Right lobe of liver (tissue), 6 donors: ENCODE data around the gene VSX1. TPM values are rescaled to one million over a fixed set of nuclear protein-coding genes. Genes with fewer than 3 reads are reported as not detected.
A peak's percentile ranks its signal among the peaks of the same experiment; 100 is the strongest.

Source experiments
- ATAC-seq, 4 donors: fragments of 200-7000 bp; cut with Tn5 transposase; one replicate each; pipeline ENCODE4 v1.9.1; 2020; ENCODE audit warnings: mild to moderate bottlenecking in 4 of 4, moderate library complexity in 4 of 4
- DNase-seq, 3 donors: peaks; one replicate each; pipeline ENCODE4 v3.0.0-alpha.2; 2020
- H3K27ac ChIP-seq, 3 donors: fragments of 200-600 bp; one replicate each; pipeline ENCODE4 v1.8.0; 2022
- H3K27me3 ChIP-seq, 2 donors: fragments of 200-600 bp; one replicate each; pipeline ENCODE4 v1.8.0; 2022
- H3K36me3 ChIP-seq, 4 donors: fragments of 200-600 bp; sonication (generic) in 1 of 4; one replicate each; pipeline versions ENCODE4 v1.5.1 to v1.8.0; 2017 to 2022; ENCODE audit warnings: control low read depth in 1 of 4
- H3K4me1 ChIP-seq, 4 donors: fragments of 200-600 bp; sonication (generic) in 1 of 4; one replicate each; pipeline versions ENCODE4 v1.5.1 to v1.8.0; 2017 to 2022; ENCODE audit warnings: control low read depth in 1 of 4
- H3K4me3 ChIP-seq, 3 donors: fragments of 200-600 bp; one replicate each; pipeline ENCODE4 v1.8.0; 2022
- H3K9me3 ChIP-seq, 4 donors: fragments of 200-600 bp; sonication (generic) in 1 of 4; one replicate each; pipeline versions ENCODE4 v1.5.1 to v1.8.0; 2017 to 2022; ENCODE audit warnings: control low read depth in 1 of 4
- CTCF ChIP-seq, 4 donors: fragments of 200-600 bp in 3 of 4; fragments of 450-650 bp in 1 of 4; IDR thresholded peaks; one replicate each; pipeline versions ENCODE4 v1.5.1 to v1.8.0; 2016 to 2022; ENCODE audit warnings: antibody characterized with exemption in 4 of 4, mild to moderate bottlenecking in 2 of 4
- POLR2A ChIP-seq: fragments of 450-650 bp; IDR thresholded peaks from one replicate; pipeline ENCODE4 v1.6.1; 2017; ENCODE audit warnings: antibody characterized with exemption, mild to moderate bottlenecking
- WGBS: methylation state at CpG from one replicate; pipeline ENCODE4 v1.1.6; 2018; ENCODE audit warnings: low coverage, low lambda C conversion rate; ENCODE audit not compliant: insufficient coverage; ENCODE audit errors: missing lambda C conversion rate; 5-methylcytosine and 5-hydroxymethylcytosine counted together
- intact Hi-C, 2 donors: fragments of 100-400 bp; cut with DNase I; formaldehyde crosslinking; loops; one replicate each; pipeline versions ENCODE4 v1.11.2 to v1.14.1; 2022
- total RNA-seq, 6 experiments: library from RNA; depleted of rRNA in 2 of 6; stranded (reverse); fragments of >200 nt in 2 of 6; fragmentation: NEBNext Ultra II Directional in 3 of 6; extraction: Animal tissue kit (Norgen Biotek cat#: 25700) in 3 of 6; gene quantifications; one replicate each; pipeline versions ENCODE4 v1.1.0 to v1.2.4, GENCODE V29; 2016 to 2023
- donor health status: DM: no; HTN: yes; CAD: no.
- donor health status: DM: no; HTN: no; CAD: no.
- donor health status: DM: no; HTN: no; CAD: no.
- donor health status: DM: no; HTN: yes; CAD: no.
- donor health status: DM: no; HTN: yes; CAD: no.

The VSX1 gene
- total RNA-seq, 6 experiments from 2014 or later, result 0.25 to 0.73 TPM; not detected in 4

- intact Hi-C loops, result loop anchor here (5.0 kb wide), 2 partner anchors 38 to 53 kb away; partner anchors contain the start of gene APMAP (in 1 of the 2)
- peak; percentile 90 to 97 (median 94) for DNase-seq
- peak overlapping the region in 1 of 3 donors; percentile 50 for H3K27ac ChIP-seq
Observed at GRCh38 chr20:25045343-25045712, 36.6 kb downstream of the VSX1 start.

GRCh38 chr20:25044660-25045342, 37.1 kb downstream of the VSX1 start:
- intact Hi-C loops, result loop anchor here (5.0 kb wide), 2 partner anchors 38 to 52 kb away; partner anchors contain the start of gene APMAP (in 1 of the 2)
- H3K27me3 ChIP-seq, result no peaks in the 10 kb centered on the region
- H3K4me1 ChIP-seq, result peaks cover 0 to 85% (median 35%) of the 10 kb centered on the region in 4 donors
- WGBS, result 13% methylated on average over 5 of the region's 14 CpGs
- no peaks in the 10 kb centered on the region for H3K36me3 ChIP-seq
- DNase-seq (peak in 2 of 3 donors; percentile 66 to 75), ATAC-seq (peak in 1 of 4 donors; percentile 11)
- no peak overlapping the region for H3K4me3 ChIP-seq
- TF ChIP-seq POLR2A (no peak), CTCF (IDR thresholded peaks at IDR 0.05) (no peak)
- no peaks in the 10 kb centered on the region for H3K9me3 ChIP-seq
- peak overlapping the region in 1 of 3 donors; percentile 50 for H3K27ac ChIP-seq

More at GRCh38 chr20:25045343-25045712, 36.6 kb downstream of the VSX1 start:
- H3K4me3 ChIP-seq, result no peak overlapping the region
- H3K36me3 ChIP-seq, result no peaks in the 10 kb centered on the region
- no peaks in the 10 kb centered on the region for H3K9me3 ChIP-seq
- peaks cover 0 to 81% (median 29%) of the 10 kb centered on the region in 4 donors for H3K4me1 ChIP-seq
- TF ChIP-seq CTCF (IDR thresholded peaks at IDR 0.05), result no peak
- TF ChIP-seq POLR2A, result no peak
- H3K27me3 ChIP-seq, result no peaks in the 10 kb centered on the region
- peak; percentile 77 to 81 (median 80) for ATAC-seq
- WGBS, result 35% methylated on average over 4 of the region's 9 CpGs

- intact Hi-C loops, result no loop called here
Observed at GRCh38 chr20:25044261-25044560, 37.7 kb downstream of the VSX1 start.

GRCh38 chr20:25043499-25044260, 38.3 kb downstream of the VSX1 start:
- Histone ChIP-seq H3K4me3 (no peak overlapping the region), H3K9me3 (no peaks in the 10 kb centered on the region), H3K27ac (peak overlapping the region in 1 of 3 donors; percentile 21), H3K4me1 (peaks cover 0 to 86% (median 42%) of the 10 kb centered on the region in 4 donors), H3K27me3 (no peaks in the 10 kb centered on the region), H3K36me3 (no peaks in the 10 kb centered on the region)
- DNase-seq (peak in 1 of 3 donors; percentile 39), ATAC-seq (no peak)
- no CpG with 5 or more reads among the region's 9 CpGs for WGBS
- intact Hi-C loops, result no loop called here
- TF ChIP-seq POLR2A, result no peak
- TF ChIP-seq CTCF (IDR thresholded peaks at IDR 0.05), result no peak

More at GRCh38 chr20:25044261-25044560, 37.7 kb downstream of the VSX1 start:
- Histone ChIP-seq H3K4me3 (no peak overlapping the region), H3K27me3 (no peaks in the 10 kb centered on the region), H3K36me3 (no peaks in the 10 kb centered on the region), H3K9me3 (no peaks in the 10 kb centered on the region), H3K27ac (no peak overlapping the region), H3K4me1 (peaks cover 0 to 86% (median 39%) of the 10 kb centered on the region in 4 donors)
- no peak for TF ChIP-seq CTCF (IDR thresholded peaks at IDR 0.05)
- TF ChIP-seq POLR2A, result no peak
- 88% methylated on average over 3 of the region's 5 CpGs for WGBS
- no peak for ATAC-seq
- no peak for DNase-seq
